ENCODE measurements around the gene MORN1. TPM values are rescaled to one million over a fixed set of nuclear protein-coding genes. Genes with fewer than 3 reads are reported as not detected.

MORN1 gene
- total RNA-seq, 6 experiments from 2014 or later = 5.3 to 8.9 (median 6.9) TPM

DNA sequence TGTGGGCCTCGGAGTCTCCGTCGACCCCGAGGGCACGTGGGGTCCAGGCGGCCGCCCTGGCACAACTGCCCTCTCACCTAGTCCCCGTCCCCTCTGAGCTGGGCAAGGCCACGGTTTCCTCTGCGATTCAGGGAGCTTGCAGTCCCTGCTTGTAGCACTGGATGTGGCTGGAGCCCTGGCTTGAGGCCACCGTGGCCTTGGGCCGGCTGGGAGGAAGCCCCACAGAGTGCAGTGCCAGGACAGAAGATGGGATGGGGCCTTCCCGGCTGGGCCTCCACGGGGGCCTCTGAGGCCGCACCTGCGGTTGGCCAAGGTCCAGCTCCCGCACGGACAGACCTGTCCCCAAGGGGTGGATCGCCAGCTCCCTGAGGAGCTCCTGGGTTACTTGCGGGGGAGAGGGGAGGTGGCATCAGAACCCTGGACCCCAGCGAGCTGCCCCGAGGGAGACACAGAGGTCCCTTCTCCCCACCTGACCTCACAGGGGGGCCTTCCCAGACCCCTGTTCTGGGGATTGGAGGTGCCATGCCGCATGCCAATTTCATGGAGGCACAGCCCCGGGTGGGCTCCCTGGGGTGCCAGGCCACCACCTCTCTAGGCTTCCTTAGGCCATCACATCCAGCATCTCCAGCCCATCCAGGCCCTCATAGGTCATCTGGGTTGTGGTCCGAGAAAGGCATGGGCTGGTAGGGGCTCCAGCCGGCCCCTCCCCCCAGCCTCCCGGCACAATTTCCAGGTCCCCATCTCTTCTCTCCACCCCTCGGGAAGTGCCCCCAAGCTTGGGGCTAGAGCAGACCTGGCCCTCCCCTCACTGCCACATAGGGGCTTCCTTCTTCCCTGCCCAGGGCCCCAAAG, 80.8 kb downstream of the MORN1 start:
- Mint-ChIP-seq H3K4me1 (ENCODE audit: low read depth) (no peaks in the 10 kb centered on the region), H3K36me3 (ENCODE audit: low read depth) (peaks cover 13% of the 10 kb centered on the region; the same call in 1 of the 2 replicates), H3K27ac (peak overlapping the region; percentile 40), H3K27me3 (ENCODE audit: insufficient read depth) (peaks cover 6% of the 10 kb centered on the region), H3K4me3 (no peak overlapping the region), H3K9me3 (no peaks in the 10 kb centered on the region)
- DNase-seq = no peak
- no peak for TF ChIP-seq CTCF (IDR thresholded peaks at IDR 0.05)

GRCh38 chr1:2308844-2309243, 82.5 kb downstream of the MORN1 start:
- Mint-ChIP-seq H3K27me3 (ENCODE audit: insufficient read depth) (peaks cover 7% of the 10 kb centered on the region), H3K36me3 (ENCODE audit: low read depth) (peaks cover 18% of the 10 kb centered on the region; the same call in 1 of the 2 replicates), H3K9me3 (no peaks in the 10 kb centered on the region), H3K27ac (no peak overlapping the region), H3K4me3 (no peak overlapping the region; the same call in 1 of the 2 replicates), H3K4me1 (ENCODE audit: low read depth) (no peaks in the 10 kb centered on the region)
- TF ChIP-seq CTCF (IDR thresholded peaks at IDR 0.05) = no peak
- no peak for DNase-seq

DNA sequence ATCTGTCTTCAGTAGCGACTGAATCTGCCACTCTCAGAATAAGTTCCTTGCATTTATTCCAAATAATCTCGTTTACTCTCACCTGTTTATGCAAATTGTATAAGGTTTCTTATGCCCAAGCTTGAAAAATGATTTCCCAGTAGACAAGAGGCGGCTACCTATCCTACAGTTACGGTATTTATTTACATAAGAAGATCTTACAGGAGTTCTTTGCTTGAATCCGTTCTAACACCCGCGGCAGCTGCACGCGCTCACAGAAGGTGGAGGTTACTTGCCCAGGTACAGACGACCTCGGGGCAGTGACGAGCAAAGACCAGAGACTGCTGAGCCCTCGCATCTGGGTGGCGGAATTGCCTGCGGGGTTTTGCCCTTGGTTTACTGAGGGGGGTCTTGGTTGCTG, 83.4 kb downstream of the MORN1 start:
- Mint-ChIP-seq H3K4me3 (no peak overlapping the region), H3K27ac (no peak overlapping the region), H3K9me3 (no peaks in the 10 kb centered on the region), H3K36me3 (ENCODE audit: low read depth) (peaks cover 22% of the 10 kb centered on the region; the same call in 1 of the 2 replicates), H3K4me1 (ENCODE audit: low read depth) (no peaks in the 10 kb centered on the region), H3K27me3 (ENCODE audit: insufficient read depth) (peaks cover 7% of the 10 kb centered on the region)
- TF ChIP-seq CTCF (IDR thresholded peaks at IDR 0.05) = no peak
- no peak for DNase-seq

DNA sequence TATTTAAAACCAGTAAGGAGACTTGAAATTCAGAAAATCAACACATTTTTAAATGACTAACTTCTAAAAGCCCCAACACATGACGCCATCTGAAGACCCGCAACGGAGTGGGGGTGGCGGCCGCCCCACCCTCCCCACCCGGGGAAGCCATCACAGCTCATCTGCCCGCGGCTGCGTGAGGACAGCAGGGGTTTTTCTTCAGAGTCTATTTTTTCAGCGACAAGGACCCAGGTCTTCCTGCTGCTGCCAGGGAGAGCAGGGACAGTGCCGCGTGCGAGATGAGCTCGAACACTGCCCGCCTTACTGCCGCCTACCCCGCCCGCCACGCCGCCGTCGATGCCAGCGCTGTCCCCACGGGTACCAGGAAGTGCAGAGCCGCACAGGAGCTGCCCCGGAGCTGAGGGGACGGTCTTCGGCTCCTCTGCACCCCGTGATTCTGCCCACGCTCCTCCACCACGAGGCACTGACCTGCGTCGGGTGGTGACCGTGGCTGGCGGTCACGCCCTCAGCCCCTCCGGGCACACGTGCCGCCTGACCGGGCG, 84.2 kb downstream of the MORN1 start:
- H3K36me3 Mint-ChIP-seq (ENCODE audit: low read depth) = peaks cover 22% of the 10 kb centered on the region; the same call in 1 of the 2 replicates
- H3K9me3 Mint-ChIP-seq = no peaks in the 10 kb centered on the region
- H3K4me3 Mint-ChIP-seq = no peak overlapping the region
- H3K4me1 Mint-ChIP-seq (ENCODE audit: low read depth) = no peaks in the 10 kb centered on the region
- no peak for DNase-seq
- no peak for TF ChIP-seq CTCF (IDR thresholded peaks at IDR 0.05)
- no peak overlapping the region for H3K27ac Mint-ChIP-seq
- peaks cover 7% of the 10 kb centered on the region for H3K27me3 Mint-ChIP-seq (ENCODE audit: insufficient read depth)

GRCh38 chr1:2306151-2306978, 85.0 kb downstream of the MORN1 start:
- Mint-ChIP-seq H3K36me3 (ENCODE audit: low read depth) (peaks cover 22% of the 10 kb centered on the region; the same call in 1 of the 2 replicates), H3K4me3 (no peak overlapping the region), H3K4me1 (ENCODE audit: low read depth) (no peaks in the 10 kb centered on the region), H3K27me3 (ENCODE audit: insufficient read depth) (peaks cover 7% of the 10 kb centered on the region), H3K27ac (no peak overlapping the region), H3K9me3 (no peaks in the 10 kb centered on the region)
- no peak for DNase-seq
- no peak for TF ChIP-seq CTCF (IDR thresholded peaks at IDR 0.05)
